Activated T-cell treated with anti-CD3 and anti-CD28 coated beads, Interleukin-2, amount 50 U/mL, for 72 hours (primary cell): ENCODE results near the gene CALHM4. TPM values are rescaled to one million over a fixed set of nuclear protein-coding genes. Genes with fewer than 3 reads are reported as not detected.

Source experiments
- total RNA-seq, 2 donors: library from RNA; stranded (reverse); gene quantifications; one replicate each; pipeline ENCODE4 v1.2.3, GENCODE V29; 2022

Gene CALHM4
- total RNA-seq, 2 donors from 2014 or later = not detected

Other genes starting within 250 kb of the CALHM4 start
- gene DSE, start 182.8 kb upstream of the CALHM4 start, total RNA-seq = 10 to 100 TPM in 1 of 2 donors, 1 to 10 TPM in 1; 8.5 to 15.1 TPM
- gene CALHM6, start 92.4 kb upstream of the CALHM4 start, total RNA-seq = 1 to 10 TPM; 5.3 to 6.0 TPM
- not detected for gene CALHM5, start 42.1 kb upstream of the CALHM4 start, total RNA-seq
- not detected for gene TRAPPC3L, start 8.1 kb upstream of the CALHM4 start, total RNA-seq
- 10 to 100 TPM; 42.4 to 46.6 TPM for gene RWDD1, start 17.8 kb downstream of the CALHM4 start, total RNA-seq
- gene RSPH4A, start 62.7 kb downstream of the CALHM4 start, total RNA-seq = under 1 TPM; 0.09 to 0.17 TPM
- 10 to 100 TPM; 23.1 to 25.1 TPM for gene ZUP1, start 115.0 kb downstream of the CALHM4 start, total RNA-seq
- gene KPNA5, start 127.5 kb downstream of the CALHM4 start, total RNA-seq = 10 to 100 TPM; 12.2 to 17.6 TPM
- not detected for gene FAM162B, start 212.0 kb downstream of the CALHM4 start, total RNA-seq